HG03108 (cell line): ENCODE results near the gene NCOA7.
"Not testable (repeated sequence)": the region's sequence is repeated elsewhere in the genome, so short reads cannot be mapped to it uniquely, and the experiment has no call there.

Experiments
- ATAC-seq: cut with Tn5 transposase; IDR thresholded peaks from one replicate; pipeline ENCODE4 v1.9.1; 2021; ENCODE audit warnings: moderate library complexity; ENCODE audit not compliant: unreplicated experiment

The NCOA7 gene

GRCh38 chr6:125918230-125918629 lies 127.5 kb downstream of the NCOA7 start:
- ATAC-seq: no peak

- ATAC-seq: peak; percentile 96
Observed at GRCh38 chr6:125918681-125919566, 128.2 kb downstream of the NCOA7 start.

DNA sequence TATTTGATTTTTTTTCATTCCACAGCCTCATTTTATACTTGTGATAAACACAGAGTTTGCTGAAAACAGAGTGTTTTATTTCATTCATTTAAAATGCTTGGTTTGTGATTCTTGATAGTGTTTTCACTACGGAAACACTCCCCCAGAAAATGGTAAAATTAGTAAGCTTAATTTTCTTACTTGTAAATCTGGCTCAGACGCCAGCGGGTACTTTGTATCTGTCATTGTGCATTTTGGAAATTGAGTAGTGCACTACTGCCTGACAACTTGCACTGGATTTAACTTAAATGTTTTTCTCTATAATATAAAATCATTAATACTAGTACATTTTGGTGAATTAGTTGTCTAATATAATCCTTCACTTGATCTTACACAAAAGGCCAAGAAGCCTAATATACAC lies 128.9 kb downstream of the NCOA7 start:
- no peak for ATAC-seq

DNA sequence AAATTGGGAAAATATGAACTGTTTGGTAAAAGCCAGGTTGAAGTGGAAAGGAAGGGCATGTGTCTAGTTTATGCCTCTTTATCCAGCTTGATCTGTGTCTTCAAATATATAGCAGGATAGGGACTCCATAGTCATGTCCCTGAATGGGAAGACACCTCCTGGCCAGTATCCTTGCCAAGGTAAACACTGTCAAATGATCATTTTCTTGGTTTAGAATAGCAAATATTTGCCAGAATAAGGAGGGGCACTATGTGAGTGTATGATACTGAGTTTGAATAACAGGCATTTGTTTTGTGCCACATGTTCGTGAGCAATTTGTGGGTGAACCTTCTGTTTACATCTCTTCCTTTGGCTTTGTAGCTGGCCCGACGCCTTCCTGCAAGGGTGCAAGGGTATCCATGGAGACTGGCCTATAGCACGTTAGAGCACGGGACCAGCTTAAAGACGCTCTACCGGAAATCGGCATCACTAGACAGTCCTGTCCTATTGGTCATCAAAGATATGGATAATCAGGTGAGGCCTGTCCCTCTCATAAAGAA lies 131.6 kb downstream of the NCOA7 start:
- no peak for ATAC-seq

GRCh38 chr6:125923366-125923877 lies 132.7 kb downstream of the NCOA7 start:
- ATAC-seq: no peak

DNA sequence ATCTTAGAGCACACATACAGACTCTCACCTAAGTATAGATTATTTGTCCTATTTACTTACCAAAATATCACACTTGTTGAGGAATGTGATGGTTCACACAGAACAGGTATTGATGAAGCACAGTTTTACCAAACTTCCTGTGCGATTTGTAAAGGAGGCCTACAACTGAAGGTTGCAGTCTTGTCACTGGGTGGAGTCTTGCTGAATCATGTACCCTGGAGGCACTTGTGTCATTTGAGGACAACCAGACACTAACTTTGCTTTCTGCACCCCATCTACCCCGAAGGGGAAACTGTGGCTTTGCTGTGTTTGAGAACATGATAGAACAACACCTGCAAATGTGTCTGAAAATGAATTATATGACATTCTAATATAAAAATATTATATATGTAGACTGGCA lies 133.4 kb downstream of the NCOA7 start:
- ATAC-seq: no peak

- no peak for ATAC-seq
Observed at GRCh38 chr6:125924697-125925358, 134.1 kb downstream of the NCOA7 start.

GRCh38 chr6:125926711-125927110 lies 136.0 kb downstream of the NCOA7 start:
- ATAC-seq: no peak

DNA sequence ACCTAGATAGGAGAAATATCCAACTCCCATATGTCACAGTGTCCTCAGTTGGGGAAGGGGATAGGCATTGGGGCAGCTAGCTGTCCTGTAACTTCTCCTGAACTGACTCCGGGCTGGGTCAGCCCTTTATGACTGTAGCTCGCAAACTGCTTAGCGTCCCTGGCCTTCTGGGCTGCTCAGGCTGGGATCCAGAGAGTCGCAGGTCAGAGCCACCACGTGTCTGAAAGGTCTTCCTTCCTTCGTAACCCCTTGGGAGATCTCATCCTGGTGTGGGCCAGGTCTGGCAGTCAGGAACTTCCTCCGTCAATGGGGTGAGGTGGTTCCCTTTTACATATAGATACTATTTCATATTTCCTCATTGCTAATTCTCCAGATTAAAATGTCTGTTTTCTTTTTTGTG lies 137.0 kb downstream of the NCOA7 start:
- ATAC-seq: no peak

DNA sequence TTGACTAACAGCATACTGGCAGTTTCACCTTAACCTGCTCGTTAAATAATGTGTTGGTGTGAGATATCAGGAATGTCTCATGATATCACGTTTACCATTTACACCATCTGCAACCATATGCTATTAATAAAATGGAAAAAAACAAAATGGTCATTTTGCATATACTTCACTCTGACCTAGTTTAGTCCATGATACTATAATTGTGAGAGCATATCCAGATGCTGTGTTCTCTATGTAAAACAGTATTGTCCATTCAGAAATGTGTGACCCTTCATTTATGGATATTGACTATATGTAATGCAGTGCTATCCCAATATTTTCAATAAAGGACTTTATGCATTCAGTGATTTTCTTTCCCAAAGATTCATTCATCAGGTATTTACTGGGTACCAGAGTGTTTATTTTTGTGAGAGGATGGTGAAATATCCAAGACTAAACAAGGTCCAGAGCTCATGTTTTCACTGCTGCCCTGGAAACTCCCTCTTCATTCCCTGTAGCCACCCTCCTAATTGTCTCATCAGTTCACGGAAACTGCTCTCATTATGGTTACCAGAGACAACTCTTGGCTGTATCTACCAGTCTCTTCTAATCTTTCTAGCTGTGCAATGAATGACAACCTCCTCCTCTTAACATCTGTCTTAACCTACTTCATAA lies 140.1 kb downstream of the NCOA7 start:
- ATAC-seq: no peak

DNA sequence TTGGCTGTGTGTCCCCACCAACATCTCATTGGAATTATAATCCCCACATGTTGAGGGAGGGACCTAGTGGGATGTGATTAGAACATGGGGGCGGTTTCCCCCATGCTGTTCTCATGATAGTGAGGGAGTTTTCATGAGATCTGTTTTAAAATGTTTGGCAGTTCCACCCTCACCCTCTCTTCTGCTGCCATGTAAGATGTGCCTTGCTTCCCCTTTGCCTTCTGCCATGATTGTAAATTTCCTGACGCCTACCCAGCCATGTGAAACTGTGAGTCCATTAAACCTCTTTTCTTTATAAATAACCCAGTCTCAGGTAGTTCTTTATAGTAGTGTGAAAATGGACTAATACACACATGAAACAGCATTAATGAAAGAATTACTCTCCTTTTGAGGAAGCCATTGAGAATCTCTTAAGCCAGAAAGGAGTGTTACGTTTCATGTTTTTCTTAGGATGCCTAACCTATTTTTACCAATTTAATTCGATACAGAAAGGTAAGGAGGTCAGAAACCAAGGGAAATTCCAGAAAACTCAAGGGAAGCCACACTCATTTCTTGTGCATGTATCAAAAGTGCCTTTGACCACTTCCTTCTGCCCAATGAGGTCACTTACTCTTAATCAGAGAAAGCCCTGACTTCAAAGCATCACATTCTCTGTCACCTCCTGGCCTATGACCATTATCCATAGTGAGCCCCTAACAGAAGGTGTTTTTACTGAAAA lies 141.1 kb downstream of the NCOA7 start:
- ATAC-seq: no peak

GRCh38 chr6:125932451-125932795 lies 141.7 kb downstream of the NCOA7 start:
- ATAC-seq: no peak

DNA sequence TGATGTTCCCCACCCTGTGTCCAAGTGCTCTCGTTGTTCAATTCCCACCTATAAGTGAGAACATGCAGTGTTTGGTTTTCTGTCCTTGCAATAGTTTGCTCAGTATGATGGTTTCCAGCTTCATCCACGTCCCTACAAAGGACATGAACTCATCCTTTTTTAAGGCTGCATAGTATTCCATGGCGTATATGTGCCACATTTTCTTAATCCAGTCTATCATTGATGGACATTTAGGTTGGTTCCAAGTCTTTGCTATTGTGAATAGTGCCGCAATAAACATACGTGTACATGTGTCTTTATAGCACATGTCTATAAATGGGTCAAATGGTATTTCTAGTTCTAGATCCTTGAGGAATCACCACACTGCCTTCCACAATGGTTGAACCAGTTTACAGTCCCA lies 144.8 kb downstream of the NCOA7 start:
- not testable (repeated sequence) for ATAC-seq

- no peak for ATAC-seq
Observed at GRCh38 chr6:125939026-125939425, 148.3 kb downstream of the NCOA7 start.

DNA sequence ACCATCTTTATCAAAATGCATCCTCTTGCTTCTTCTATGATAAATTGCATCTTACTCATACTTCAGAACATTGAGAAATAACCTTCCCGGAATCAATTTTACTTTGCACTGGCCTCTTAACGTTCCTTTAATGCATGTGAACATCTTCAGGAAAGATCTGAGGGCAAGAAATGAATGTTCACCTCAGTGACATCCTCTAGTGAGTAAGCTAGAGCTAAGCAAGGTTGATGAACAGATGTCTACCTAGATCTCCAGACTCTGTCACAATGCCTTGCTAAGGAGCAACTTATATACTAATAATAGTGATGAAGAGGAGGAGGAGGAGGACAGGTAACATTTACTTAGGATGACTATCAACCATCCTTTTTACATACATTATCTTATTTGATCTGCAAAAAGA lies 149.0 kb downstream of the NCOA7 start:
- ATAC-seq: no peak

GRCh38 chr6:125940247-125941041 lies 149.7 kb downstream of the NCOA7 start:
- no peak for ATAC-seq

DNA sequence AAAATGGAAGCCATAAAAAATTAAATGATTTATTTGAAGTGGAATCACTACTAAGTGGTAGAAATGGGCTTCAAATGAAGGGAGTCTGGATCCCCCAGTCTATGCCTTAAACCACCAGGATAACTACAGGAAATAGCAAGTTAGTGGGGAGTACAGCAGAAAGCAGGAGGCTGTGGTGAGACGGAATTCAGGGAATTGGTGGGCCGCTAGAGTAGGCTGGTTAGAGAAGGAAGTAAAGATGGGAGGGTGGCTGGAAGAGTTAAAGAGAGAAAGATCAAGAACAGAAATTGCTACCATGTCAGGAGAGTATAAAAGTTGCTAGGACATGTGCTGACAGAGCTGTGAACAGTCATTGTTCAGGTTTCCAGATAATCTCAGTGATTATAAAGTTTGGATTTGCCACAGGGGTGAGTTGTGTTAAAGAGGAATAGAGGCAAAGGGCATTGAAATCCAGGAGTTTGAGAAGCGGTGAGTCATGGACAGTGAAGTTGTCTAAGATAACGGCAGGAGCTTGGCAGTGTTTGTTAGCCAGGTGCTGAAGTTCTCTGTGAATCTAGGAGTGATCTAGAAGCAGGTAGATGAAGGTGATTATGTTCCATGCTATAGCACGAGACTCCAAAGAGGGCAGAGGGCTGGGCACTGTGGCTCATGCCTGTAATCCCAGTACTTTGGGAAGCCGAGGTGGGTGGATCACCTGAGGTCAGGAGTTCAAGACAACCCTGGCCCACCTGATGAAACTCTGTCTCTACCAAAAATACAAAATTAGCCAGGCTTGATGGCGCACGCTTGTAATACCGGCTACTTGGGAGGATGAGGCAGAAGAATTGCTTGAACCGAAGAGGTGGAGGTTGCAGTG lies 152.1 kb downstream of the NCOA7 start:
- no peak for ATAC-seq

DNA sequence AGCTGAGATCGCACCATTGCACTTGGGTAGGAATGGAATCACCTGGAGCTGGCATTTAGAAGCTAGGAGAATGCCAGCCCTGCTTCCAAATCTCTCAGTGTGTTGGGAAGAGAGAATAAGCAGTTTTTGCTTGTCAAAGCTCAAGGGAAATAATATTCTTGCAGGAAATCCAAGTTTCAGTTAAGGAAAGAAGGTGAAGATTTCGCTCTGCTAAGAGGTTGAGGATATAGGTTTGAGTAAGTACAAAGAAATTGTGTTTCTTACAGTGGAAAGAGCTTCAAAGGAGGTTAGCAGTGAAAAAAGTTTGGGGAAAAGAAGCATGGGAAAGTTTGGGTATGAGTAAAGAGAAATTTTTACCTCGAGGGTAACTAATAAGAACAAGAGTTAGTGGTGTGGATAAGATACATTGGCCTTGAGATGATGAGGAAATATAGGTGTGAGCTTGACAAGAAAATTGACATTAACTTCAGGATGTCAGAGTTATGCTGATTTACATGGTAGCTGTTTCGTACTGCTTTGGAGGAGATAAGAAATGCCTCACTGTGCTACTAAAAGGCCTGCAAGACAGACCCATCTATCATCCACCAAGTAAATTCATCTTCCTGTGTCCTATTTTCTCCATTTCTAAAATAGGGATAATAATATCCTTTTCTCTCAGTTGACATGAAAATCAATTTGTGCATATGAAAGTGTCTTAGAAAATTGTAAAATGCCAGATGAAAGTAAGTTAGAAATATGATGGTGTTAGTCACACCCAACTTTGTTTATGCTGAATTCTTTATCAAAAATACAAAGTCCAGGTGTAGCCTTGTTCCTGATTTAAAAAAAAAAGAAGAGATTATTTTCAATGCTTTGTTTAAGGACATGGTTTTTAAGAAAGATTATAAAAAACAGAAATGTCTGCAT lies 153.0 kb downstream of the NCOA7 start:
- no peak for ATAC-seq
